A673 (cell line): ENCODE results near the gene ATP7B. TPM values are rescaled to one million over a fixed set of nuclear protein-coding genes. Genes with fewer than 3 reads are reported as not detected.

Experiments used
- BruUV-seq: library from RNA; stranded (reverse); fragments of 400-500 nt; replicated peaks from 2 replicates; lab custom pipeline; 2021; lab: Mats Ljungman, UMichigan
- CTCF ChIA-PET: fragments of 300-600 bp; sonication (Branson Sonifier 250); formaldehyde crosslinking; loops from one replicate; lab custom pipeline; 2022; ENCODE audit warnings: antibody characterized with exemption; lab: Charles Lee
- POLR2A ChIA-PET: fragments of 300-600 bp; sonication (Branson Sonifier 250); formaldehyde crosslinking; loops from one replicate; lab custom pipeline; 2022; ENCODE audit warnings: antibody characterized with exemption; ENCODE audit not compliant: low non-redundant PET; lab: Charles Lee
- DNase-seq: peaks from one replicate; pipeline ENCODE4 v3.0.0-alpha.2; 2015; ENCODE audit warnings: low spot score
- H3K27ac ChIP-seq: fragments of 200-600 bp; sonication (generic); 2 replicates; pipeline ENCODE4 v1.5.1; 2016; ENCODE audit warnings: mixed run types, low read depth, mild to moderate bottlenecking, mixed read lengths, antibody characterized with exemption, low read length; ENCODE audit not compliant: poor library complexity, severe bottlenecking
- H3K27me3 ChIP-seq: fragments of 200-600 bp; sonication (generic); replicated peaks from 2 replicates; pipeline ENCODE4 v1.6.1; 2017; ENCODE audit warnings: mixed run types, low read depth, mild to moderate bottlenecking, mixed read lengths, antibody characterized with exemption, low read length; ENCODE audit not compliant: insufficient read depth, poor library complexity
- H3K36me3 ChIP-seq: fragments of 200-600 bp; sonication (generic); 2 replicates; pipeline ENCODE4 v1.6.1; 2016; ENCODE audit warnings: mixed run types, mild to moderate bottlenecking, mixed read lengths, antibody characterized with exemption, low read length; ENCODE audit not compliant: insufficient read depth, poor library complexity, severe bottlenecking
- H3K4me1 ChIP-seq: fragments of 200-600 bp; sonication (generic); 2 replicates; pipeline ENCODE4 v1.6.1; 2017; ENCODE audit warnings: mixed run types, mild to moderate bottlenecking, mixed read lengths, antibody characterized with exemption, low read length; ENCODE audit not compliant: insufficient read depth, poor library complexity, severe bottlenecking
- H3K4me3 ChIP-seq: fragments of 200-600 bp; sonication (generic); 2 replicates; pipeline ENCODE4 v1.5.1; 2016; ENCODE audit warnings: low read depth, mixed run types, mild to moderate bottlenecking, mixed read lengths, low read length; ENCODE audit not compliant: poor library complexity, severe bottlenecking
- H3K9me3 ChIP-seq: fragments of 200-600 bp; sonication (generic); 2 replicates; pipeline ENCODE4 v1.6.1; 2016; ENCODE audit warnings: mixed run types, low read depth, mild to moderate bottlenecking, mixed read lengths, antibody characterized with exemption, low read length; ENCODE audit not compliant: poor library complexity, severe bottlenecking
- CTCF ChIP-seq: fragments of 300-800, 200-600 bp; sonication (generic); conservative IDR thresholded peaks from 2 replicates; pipeline ENCODE4 v1.5.1; 2017; ENCODE audit warnings: low read depth, mild to moderate bottlenecking, antibody characterized with exemption, low read length, moderate library complexity, mixed read lengths
- EZH2 ChIP-seq: fragments of 200-600 bp; sonication (generic); IDR thresholded peaks from 2 replicates; pipeline ENCODE4 v1.6.1; 2017; ENCODE audit warnings: borderline replicate concordance, low read depth, mild to moderate bottlenecking, mixed read lengths, antibody characterized with exemption, low read length; ENCODE audit not compliant: poor library complexity, severe bottlenecking
- intact Hi-C: fragments of 100-400 bp; cut with micrococcal nuclease; formaldehyde crosslinking; loops from one replicate; pipeline ENCODE4 v1.10.0; 2022; ENCODE audit not compliant: unreplicated experiment
- total RNA-seq: library from RNA; stranded (reverse); gene quantifications from 2 replicates; pipeline ENCODE4 v1.2.3, GENCODE V29; 2021

The ATP7B gene
- total RNA-seq, 1 experiment from 2014 or later = 2.9 TPM

- H3K4me3 ChIP-seq = no peak overlapping the region
- POLR2A ChIA-PET = no interaction called here
- no peaks in the 10 kb centered on the region for H3K4me1 ChIP-seq
- intact Hi-C loops = loop anchor here (10.0 kb wide), 1 partner anchor 297 kb away; no protein-coding TSS in a partner anchor
- no peaks in the 10 kb centered on the region for H3K27me3 ChIP-seq
- CTCF ChIA-PET = no interaction called here
- no peak overlapping the region for H3K27ac ChIP-seq
- DNase-seq = no peak
- H3K36me3 ChIP-seq = no peaks in the 10 kb centered on the region
- no peak for TF ChIP-seq EZH2
- no peak for TF ChIP-seq CTCF
- H3K9me3 ChIP-seq = no peaks in the 10 kb centered on the region
- no TSS peak for BruUV-seq
These were observed 73.6 kb downstream of the ATP7B start for GRCh38 chr13:51937320-51938290.

GRCh38 chr13:51935326-51936171 lies 75.7 kb downstream of the ATP7B start:
- POLR2A ChIA-PET = no interaction called here
- no TSS peak for BruUV-seq
- DNase-seq = peak; percentile 51
- H3K4me1 ChIP-seq = no peaks in the 10 kb centered on the region
- intact Hi-C loops = loop anchor here (10.0 kb wide), 1 partner anchor 299 kb away; no protein-coding TSS in a partner anchor
- no peaks in the 10 kb centered on the region for H3K27me3 ChIP-seq
- no peak overlapping the region for H3K4me3 ChIP-seq
- no peaks in the 10 kb centered on the region for H3K9me3 ChIP-seq
- H3K36me3 ChIP-seq = no peaks in the 10 kb centered on the region
- TF ChIP-seq CTCF = peak; percentile 55
- TF ChIP-seq EZH2 = no peak
- CTCF ChIA-PET = interaction anchor here (0.5 to 1.0 kb wide), 3 partner anchors 29 to 192 kb away, joined by 3 to 4 read pairs (median 3); no protein-coding TSS in a partner anchor
- H3K27ac ChIP-seq = no peak overlapping the region

DNA sequence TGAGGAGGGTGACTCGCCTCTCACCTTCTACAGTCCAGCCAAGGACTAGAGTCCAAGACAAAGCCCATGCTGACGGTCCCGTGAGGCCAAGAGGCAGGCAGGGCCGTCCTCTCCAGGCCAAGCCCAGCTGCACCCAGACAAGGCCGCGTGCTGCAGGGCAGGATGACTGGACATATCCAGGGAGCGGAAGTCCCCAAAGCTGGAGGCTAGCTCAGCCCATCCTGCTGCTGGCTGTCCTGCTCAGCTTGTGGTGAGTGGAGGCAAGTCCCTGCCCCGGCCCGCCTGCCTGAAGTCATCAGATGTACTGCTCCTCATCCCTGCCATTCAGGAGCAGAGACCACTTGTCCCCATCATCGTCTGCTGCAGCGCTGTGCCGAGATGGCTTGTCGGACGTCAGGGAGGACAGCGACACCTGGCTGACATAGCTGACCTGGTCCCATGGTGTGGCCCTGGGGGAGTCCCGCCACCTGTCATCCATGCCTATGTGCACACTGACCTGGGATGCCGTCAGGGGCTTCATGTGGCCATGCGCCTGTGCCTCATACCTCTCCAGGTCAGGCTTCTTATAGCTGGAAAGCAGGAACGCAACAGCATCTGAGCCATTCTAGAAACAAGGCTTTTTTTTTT lies 76.7 kb downstream of the ATP7B start:
- intact Hi-C loops = loop anchor here (10.0 kb wide), 1 partner anchor 300 kb away; no protein-coding TSS in a partner anchor
- BruUV-seq = no TSS peak
- no peak for DNase-seq
- ChIA-PET CTCF (no interaction called here), POLR2A (no interaction called here)
- H3K27ac ChIP-seq = no peak overlapping the region
- H3K4me1 ChIP-seq = no peaks in the 10 kb centered on the region
- H3K36me3 ChIP-seq = no peaks in the 10 kb centered on the region
- H3K4me3 ChIP-seq = no peak overlapping the region
- H3K9me3 ChIP-seq = no peaks in the 10 kb centered on the region
- H3K27me3 ChIP-seq = no peaks in the 10 kb centered on the region
- TF ChIP-seq CTCF (no peak), EZH2 (no peak)
